HFF-Myc (cell line): ENCODE results near the gene MRPS34.

Experiments used
- DNase-seq: peaks from one replicate; pipeline ENCODE4 v3.0.0-alpha.2; 2011; ENCODE audit warnings: low read depth; ENCODE audit errors: extremely low read depth
- H3K4me3 ChIP-seq: replicated peaks from 2 replicates; pipeline ENCODE4 v1.5.1; 2011; ENCODE audit warnings: low read depth, mild to moderate bottlenecking, control low read depth, low read length
- TF ChIP-seq, protein P1 (sequence below): IDR thresholded peaks from 2 replicates; pipeline ENCODE4 v1.5.1; 2012; ENCODE audit warnings: mild to moderate bottlenecking, low read depth, low read length, control low read depth; ENCODE audit errors: missing control alignments

The MRPS34 gene

DNA sequence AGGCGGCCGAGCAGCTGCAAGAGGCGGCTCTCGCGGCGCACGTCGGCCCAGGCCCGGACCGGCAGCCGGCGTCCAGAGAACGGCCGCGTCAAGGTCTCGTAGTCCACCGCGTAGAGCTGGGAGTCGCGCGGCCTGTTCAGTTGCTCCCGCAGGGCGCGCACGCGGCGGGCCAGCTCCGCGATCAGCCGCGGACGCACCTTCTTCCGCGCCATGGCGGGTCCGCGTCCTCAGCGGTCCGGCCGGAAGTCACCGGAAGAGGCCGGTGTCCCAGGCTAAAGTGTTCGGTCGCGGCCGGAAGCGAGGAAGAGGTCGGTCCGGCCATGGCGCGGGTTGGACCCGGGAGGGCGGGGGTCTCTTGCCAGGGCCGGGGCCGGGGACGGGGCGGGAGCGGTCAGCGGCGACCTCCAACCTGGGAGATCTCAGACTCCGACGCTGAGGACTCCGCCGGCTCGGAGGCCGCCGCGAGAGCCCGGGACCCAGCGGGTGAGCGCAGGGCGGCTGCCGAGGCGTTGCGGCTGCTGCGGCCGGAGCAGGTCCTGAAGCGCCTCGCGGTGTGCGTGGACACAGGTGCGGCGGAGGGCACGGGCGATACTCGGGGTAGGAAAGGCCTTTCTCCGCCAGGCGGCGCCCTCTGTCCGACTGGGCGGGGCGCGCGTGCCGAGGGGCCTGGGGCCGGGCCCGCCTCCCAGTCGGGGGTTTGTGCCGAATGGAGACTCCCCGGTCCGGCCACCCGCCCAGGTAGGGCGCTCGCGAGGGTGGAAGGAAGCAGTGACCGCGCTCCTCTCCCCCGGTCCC is at the start of gene MRPS34:
Gene MRPS34, minus strand, starts transcription at position 227 of the 795 bp plus-strand sequence. Its CDS starts 15 bp downstream, at position 212.
- H3K4me3 ChIP-seq, result peak within 1 kb of the TSS; percentile 91
- no peak for DNase-seq
- TF ChIP-seq, protein P1, sequence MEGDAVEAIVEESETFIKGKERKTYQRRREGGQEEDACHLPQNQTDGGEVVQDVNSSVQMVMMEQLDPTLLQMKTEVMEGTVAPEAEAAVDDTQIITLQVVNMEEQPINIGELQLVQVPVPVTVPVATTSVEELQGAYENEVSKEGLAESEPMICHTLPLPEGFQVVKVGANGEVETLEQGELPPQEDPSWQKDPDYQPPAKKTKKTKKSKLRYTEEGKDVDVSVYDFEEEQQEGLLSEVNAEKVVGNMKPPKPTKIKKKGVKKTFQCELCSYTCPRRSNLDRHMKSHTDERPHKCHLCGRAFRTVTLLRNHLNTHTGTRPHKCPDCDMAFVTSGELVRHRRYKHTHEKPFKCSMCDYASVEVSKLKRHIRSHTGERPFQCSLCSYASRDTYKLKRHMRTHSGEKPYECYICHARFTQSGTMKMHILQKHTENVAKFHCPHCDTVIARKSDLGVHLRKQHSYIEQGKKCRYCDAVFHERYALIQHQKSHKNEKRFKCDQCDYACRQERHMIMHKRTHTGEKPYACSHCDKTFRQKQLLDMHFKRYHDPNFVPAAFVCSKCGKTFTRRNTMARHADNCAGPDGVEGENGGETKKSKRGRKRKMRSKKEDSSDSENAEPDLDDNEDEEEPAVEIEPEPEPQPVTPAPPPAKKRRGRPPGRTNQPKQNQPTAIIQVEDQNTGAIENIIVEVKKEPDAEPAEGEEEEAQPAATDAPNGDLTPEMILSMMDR, result peak; percentile 69

DNA sequence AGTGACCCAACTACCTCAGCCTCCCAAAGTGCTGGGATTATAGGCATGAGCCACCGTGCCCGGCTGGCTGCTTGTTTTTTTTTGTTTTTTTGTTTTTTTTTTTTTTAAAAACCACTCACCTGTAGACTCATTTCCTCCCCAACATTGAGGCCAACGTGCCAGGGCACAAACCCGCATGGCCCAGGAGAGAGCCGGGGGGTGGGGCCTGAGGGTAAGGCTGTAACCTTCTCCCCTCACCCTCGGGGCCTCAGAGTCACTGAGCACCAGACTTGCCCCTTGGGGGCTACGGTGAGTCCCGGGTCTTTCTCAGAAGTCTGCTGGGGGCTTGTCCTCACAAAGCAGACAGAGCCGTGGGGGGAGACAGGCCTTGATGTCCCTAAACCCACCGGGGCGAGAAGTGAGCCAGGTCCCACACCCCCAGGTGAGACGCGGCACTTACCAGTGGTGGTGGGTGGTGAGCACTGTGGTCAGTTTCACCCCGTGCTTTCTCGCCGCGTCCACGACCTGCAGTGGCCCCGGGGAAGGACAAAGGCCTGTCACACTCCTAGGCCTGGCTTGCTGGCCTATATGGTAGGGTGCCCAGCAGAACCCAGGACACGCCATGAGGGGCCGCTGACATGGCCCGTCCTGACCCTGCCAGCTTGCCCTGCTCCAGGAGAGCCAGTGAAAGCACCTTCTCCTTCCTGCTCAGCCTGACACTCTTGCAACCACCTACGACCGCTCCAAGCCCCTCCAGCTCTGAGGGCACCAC is 49.1 kb upstream of the MRPS34 start:
- TF ChIP-seq, protein P1, result no peak
- DNase-seq, result no peak
- H3K4me3 ChIP-seq, result no peak overlapping the region

DNA sequence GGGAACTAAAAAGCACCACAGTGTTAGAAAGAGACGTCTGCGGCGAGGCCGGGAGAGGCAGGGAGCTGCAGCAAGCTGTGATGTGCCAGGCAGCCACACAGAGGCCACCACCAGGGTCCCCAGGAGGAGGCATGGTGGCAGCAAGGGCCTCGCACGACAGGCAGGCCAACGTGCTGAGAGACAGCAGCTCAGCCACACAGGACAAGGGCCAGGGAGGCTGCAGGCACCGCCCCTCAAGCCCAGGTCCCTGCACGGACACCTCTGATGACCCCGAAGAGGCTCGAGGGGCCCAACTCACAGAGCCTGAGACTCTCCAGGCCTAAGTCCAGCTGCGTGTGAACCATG is 48.0 kb upstream of the MRPS34 start:
- H3K4me3 ChIP-seq, result no peak overlapping the region
- TF ChIP-seq, protein P1, result no peak
- DNase-seq, result no peak

DNA sequence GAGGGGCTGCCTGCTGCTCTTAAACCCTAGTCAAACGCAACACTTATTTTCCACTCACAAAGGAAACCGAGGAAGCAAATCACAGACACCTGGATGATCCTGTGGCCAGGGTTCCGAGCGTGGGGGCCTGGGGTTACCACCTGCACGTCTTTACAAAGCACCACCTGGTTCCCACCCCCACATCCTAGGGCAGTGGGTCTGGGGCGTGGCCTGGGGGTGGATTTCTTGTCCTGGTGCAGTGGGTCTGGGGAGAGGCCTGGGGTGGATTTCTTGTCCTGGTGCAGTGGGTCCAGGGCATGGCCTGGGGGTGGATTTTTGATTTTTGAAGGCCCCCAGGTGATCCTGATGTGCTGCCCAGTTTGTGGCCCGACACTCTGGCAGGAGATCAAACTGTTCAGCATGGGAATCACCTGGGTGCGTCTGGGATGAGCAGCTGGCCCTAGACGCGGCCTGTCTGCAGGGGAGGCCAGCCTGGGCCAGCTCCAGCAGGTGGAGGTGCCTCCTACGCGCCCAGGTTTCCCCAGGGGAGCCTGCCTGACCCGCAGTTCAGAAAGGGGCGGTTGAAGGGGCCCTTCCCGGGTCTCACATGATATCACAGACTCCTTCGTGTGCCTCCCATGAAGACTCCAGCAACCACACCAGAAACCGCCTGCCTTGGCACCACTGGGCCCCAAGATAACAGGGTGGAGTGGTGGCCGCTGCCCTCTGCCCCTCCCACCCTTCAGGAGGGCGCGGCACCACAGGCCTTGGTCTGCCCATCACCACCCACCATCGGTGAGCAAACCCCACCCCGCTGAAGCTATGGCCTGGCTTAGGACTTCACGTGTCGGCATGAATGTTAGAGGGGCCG is 47.4 kb upstream of the MRPS34 start:
- no peak for DNase-seq
- TF ChIP-seq, protein P1, result no peak
- H3K4me3 ChIP-seq, result no peak overlapping the region

DNA sequence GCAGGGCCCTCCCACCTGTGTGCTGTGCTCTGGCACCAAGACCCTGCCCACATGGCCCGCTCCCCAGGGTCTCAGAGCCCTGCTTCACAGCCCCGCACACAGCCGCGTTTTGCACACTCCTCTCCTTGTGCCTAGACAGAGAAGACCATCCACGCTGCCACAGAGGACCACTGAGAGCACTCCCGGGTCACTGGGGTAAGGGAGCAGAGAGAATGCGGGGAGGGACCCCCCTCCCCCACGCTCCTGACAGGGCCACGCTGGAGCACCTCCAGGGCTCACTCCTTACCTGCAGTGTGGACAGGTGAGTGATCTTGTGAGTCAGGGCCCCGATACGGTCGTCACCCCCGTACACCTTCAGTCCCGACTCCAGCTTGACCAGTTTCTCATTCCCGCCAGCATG is 46.7 kb upstream of the MRPS34 start:
- H3K4me3 ChIP-seq, result no peak overlapping the region
- TF ChIP-seq, protein P1, result no peak
- no peak for DNase-seq

DNA sequence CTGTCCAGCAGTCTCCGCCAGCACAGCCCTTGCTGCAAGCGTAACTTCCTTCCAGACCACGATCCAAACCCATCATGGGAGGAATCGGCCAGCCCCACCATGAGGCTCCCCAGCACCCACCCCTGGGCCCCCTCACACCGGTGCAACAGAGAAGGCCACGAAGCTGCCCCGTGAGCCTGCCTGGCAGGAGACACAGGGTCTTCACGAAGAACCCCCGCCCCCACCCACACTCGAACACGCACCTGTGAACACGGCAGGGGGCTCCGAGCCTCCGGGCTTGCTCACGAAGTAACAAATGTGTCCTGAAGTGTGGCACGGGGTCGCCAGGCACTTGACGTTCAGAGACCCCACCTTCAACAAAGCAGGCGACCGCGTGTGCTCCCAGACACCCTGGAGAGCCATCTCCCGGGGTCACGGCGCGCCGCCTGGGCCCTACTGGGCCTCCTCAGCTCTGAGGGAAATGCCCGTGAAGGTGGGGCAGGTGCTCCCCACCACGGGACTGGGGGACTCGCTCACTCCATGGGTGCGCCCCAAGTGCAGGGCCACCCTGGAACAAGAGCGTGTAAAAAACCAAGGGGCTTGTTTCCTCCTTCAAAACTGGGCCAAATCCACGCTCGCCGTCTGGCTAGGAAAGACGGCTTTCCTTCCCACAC is 46.1 kb upstream of the MRPS34 start:
- TF ChIP-seq, protein P1, result no peak
- H3K4me3 ChIP-seq, result no peak overlapping the region
- DNase-seq, result no peak
